Testis (tissue), 2 donors: Measurements from ENCODE around the gene ZNF438.

Source experiments
- POLR2A ChIP-seq: fragments of 450-650 bp; IDR thresholded peaks from one replicate; pipeline ENCODE4 v1.6.1; 2017; ENCODE audit warnings: antibody characterized with exemption, mild to moderate bottlenecking, moderate library complexity
- TF ChIP-seq, protein P1 (sequence below), 3 experiments: fragments of 450-650 bp in 2 of 3; fragments of 200-600 bp in 1 of 3; sonication (generic) in 1 of 3; IDR thresholded peaks; one replicate each; pipeline ENCODE4 v1.5.1; 2016 to 2019; ENCODE audit warnings: antibody characterized with exemption in 3 of 3, mild to moderate bottlenecking in 2 of 3, moderate library complexity in 1 of 3

DNA sequence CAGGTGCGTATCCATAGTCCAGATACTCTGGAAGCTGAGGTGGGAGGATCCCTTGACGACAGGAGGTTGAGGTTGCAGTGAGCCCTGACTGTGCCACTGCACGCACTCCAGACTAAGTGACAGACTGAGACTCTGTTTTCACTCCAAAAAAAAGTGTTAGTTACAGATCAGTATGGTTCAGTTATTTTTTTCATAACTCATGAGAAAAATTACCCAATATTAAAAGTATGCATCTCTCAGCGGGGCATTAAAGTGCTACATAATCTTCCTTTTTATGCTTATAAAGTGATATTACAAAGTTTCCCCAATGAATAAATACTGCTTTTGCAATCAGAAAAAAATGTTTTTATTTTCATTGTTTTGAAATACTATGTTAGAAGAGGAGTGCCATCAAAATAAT is 147.9 kb downstream of the ZNF438 start:
- TF ChIP-seq, protein P1, sequence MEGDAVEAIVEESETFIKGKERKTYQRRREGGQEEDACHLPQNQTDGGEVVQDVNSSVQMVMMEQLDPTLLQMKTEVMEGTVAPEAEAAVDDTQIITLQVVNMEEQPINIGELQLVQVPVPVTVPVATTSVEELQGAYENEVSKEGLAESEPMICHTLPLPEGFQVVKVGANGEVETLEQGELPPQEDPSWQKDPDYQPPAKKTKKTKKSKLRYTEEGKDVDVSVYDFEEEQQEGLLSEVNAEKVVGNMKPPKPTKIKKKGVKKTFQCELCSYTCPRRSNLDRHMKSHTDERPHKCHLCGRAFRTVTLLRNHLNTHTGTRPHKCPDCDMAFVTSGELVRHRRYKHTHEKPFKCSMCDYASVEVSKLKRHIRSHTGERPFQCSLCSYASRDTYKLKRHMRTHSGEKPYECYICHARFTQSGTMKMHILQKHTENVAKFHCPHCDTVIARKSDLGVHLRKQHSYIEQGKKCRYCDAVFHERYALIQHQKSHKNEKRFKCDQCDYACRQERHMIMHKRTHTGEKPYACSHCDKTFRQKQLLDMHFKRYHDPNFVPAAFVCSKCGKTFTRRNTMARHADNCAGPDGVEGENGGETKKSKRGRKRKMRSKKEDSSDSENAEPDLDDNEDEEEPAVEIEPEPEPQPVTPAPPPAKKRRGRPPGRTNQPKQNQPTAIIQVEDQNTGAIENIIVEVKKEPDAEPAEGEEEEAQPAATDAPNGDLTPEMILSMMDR (IDR thresholded peaks at IDR 0.05): no peak
- no peak for TF ChIP-seq POLR2A
